OCI-LY3 (cell line): ENCODE data around the gene TENM4.

Experiments
- H2AFZ ChIP-seq: fragments of 200-600, 300-600 bp; shearing (Covaris generic); 2 replicates; pipeline ENCODE4 v1.6.0; 2014; ENCODE audit warnings: antibody characterized with exemption, low read depth, low read length
- H3K27ac ChIP-seq: fragments of 200-600, 300-600 bp; sonication (generic); 2 replicates; pipeline ENCODE4 v1.5.1; 2014; ENCODE audit warnings: mild to moderate bottlenecking, low read length, moderate library complexity, mixed read lengths
- H3K27me3 ChIP-seq: fragments of 200-600, 300-600 bp; sonication (generic); 2 replicates; pipeline ENCODE4 v1.6.1; 2014; ENCODE audit warnings: low read depth, low read length, mixed read lengths
- H3K36me3 ChIP-seq: fragments of 200-600, 300-600 bp; sonication (generic); replicated peaks from 2 replicates; pipeline ENCODE3; 2014; ENCODE audit warnings: low read depth, low read length, mixed read lengths
- H3K4me1 ChIP-seq: fragments of 300-600, 200-600 bp; sonication (generic); 2 replicates; pipeline ENCODE4 v1.6.1; 2014; ENCODE audit warnings: low read length, mixed read lengths
- H3K4me2 ChIP-seq: fragments of 200-600, 300-600 bp; sonication (generic); 2 replicates; pipeline ENCODE4 v1.6.1; 2014; ENCODE audit warnings: low read length, mixed read lengths
- H3K4me3 ChIP-seq: fragments of 300-600, 200-600 bp; sonication (generic); 2 replicates; pipeline ENCODE4 v1.5.1; 2014; ENCODE audit warnings: antibody characterized with exemption, mild to moderate bottlenecking, low read length, moderate library complexity
- H3K79me2 ChIP-seq: fragments of 300-600, 200-600 bp; shearing (Covaris generic); 2 replicates; pipeline ENCODE4 v1.6.1; 2014; ENCODE audit warnings: mild to moderate bottlenecking, low read length, mixed read lengths
- H3K9ac ChIP-seq: fragments of 300-600, 200-600 bp; shearing (Covaris generic); 2 replicates; pipeline ENCODE4 v1.6.0; 2014; ENCODE audit warnings: mild to moderate bottlenecking, low read length, moderate library complexity
- H3K9me3 ChIP-seq: fragments of 200-600, 300-600 bp; shearing (Covaris generic); 2 replicates; pipeline ENCODE4 v1.6.1; 2014; ENCODE audit warnings: low read length, mixed read lengths; ENCODE audit not compliant: insufficient read depth
- H4K20me1 ChIP-seq: fragments of 200-600, 300-600 bp; sonication (generic); 2 replicates; pipeline ENCODE4 v1.6.1; 2016; ENCODE audit warnings: low read length, mixed read lengths; ENCODE audit not compliant: insufficient read depth
- CTCF ChIP-seq: fragments of 200-600, 300-600 bp; sonication (generic); IDR thresholded peaks from 2 replicates; pipeline ENCODE4 v1.5.1; 2014; ENCODE audit warnings: antibody characterized with exemption, low read length, low read depth
- EZH2phosphoT487 ChIP-seq: fragments of 200-600 bp; shearing (Covaris generic); IDR thresholded peaks from 2 replicates; pipeline ENCODE4 v1.6.1; 2018; ENCODE audit warnings: antibody characterized with exemption, mixed run types, low read depth

TENM4 gene

GRCh38 chr11:78770931-78771330, 669.9 kb downstream of the TENM4 start:
- Histone ChIP-seq H3K36me3 (no peaks in the 10 kb centered on the region), H3K27me3 (no peaks in the 10 kb centered on the region), H2AFZ (no peak overlapping the region), H3K9ac (no peak overlapping the region), H3K4me3 (no peak overlapping the region), H3K9me3 (no peaks in the 10 kb centered on the region), H3K27ac (no peak overlapping the region), H4K20me1 (no peaks in the 10 kb centered on the region), H3K4me2 (no peak overlapping the region), H3K79me2 (no peaks in the 10 kb centered on the region), H3K4me1 (no peaks in the 10 kb centered on the region)
- no peak for TF ChIP-seq EZH2phosphoT487
- no peak for TF ChIP-seq CTCF

- Histone ChIP-seq H3K9me3 (no peaks in the 10 kb centered on the region), H4K20me1 (no peaks in the 10 kb centered on the region), H3K36me3 (no peaks in the 10 kb centered on the region), H3K4me1 (no peaks in the 10 kb centered on the region), H3K79me2 (no peaks in the 10 kb centered on the region), H3K4me3 (no peak overlapping the region), H3K9ac (no peak overlapping the region), H3K4me2 (no peak overlapping the region), H3K27me3 (no peaks in the 10 kb centered on the region), H2AFZ (no peak overlapping the region), H3K27ac (no peak overlapping the region)
- TF ChIP-seq CTCF (no peak), EZH2phosphoT487 (no peak)
These were observed 671.9 kb downstream of the TENM4 start for GRCh38 chr11:78768971-78769370.

GRCh38 chr11:78768345-78768744, 672.5 kb downstream of the TENM4 start:
- Histone ChIP-seq H3K9ac (no peak overlapping the region), H3K27ac (no peak overlapping the region), H3K4me2 (no peak overlapping the region), H4K20me1 (no peaks in the 10 kb centered on the region), H3K4me1 (no peaks in the 10 kb centered on the region), H3K9me3 (no peaks in the 10 kb centered on the region), H3K4me3 (no peak overlapping the region), H2AFZ (no peak overlapping the region), H3K27me3 (no peaks in the 10 kb centered on the region), H3K79me2 (no peaks in the 10 kb centered on the region), H3K36me3 (no peaks in the 10 kb centered on the region)
- TF ChIP-seq EZH2phosphoT487 (no peak), CTCF (no peak)

GRCh38 chr11:78767027-78767932, 673.5 kb downstream of the TENM4 start:
- Histone ChIP-seq H2AFZ (no peak overlapping the region), H3K27me3 (no peaks in the 10 kb centered on the region), H3K36me3 (no peaks in the 10 kb centered on the region), H3K9me3 (no peaks in the 10 kb centered on the region), H3K4me1 (no peaks in the 10 kb centered on the region), H3K4me3 (no peak overlapping the region), H3K4me2 (no peak overlapping the region), H4K20me1 (no peaks in the 10 kb centered on the region), H3K79me2 (no peaks in the 10 kb centered on the region), H3K27ac (no peak overlapping the region), H3K9ac (no peak overlapping the region)
- TF ChIP-seq EZH2phosphoT487 (no peak), CTCF (no peak)
